Calu3 (cell line): Measurements from ENCODE around the gene LEMD2. TPM values are rescaled to one million over a fixed set of nuclear protein-coding genes. Genes with fewer than 3 reads are reported as not detected.

ENCODE experiments used
- BruUV-seq: library from RNA; stranded (reverse); fragments of 400-500 nt; replicated peaks from 2 replicates; lab custom pipeline; 2021; lab: Mats Ljungman, UMichigan
- CTCF ChIA-PET: fragments of 300-600 bp; sonication (Branson Sonifier 250); formaldehyde crosslinking; loops from one replicate; lab custom pipeline; 2022; ENCODE audit warnings: antibody characterized with exemption; lab: Charles Lee
- DNase-seq: peaks from one replicate; pipeline ENCODE4 v3.0.0; 2022
- H3K27ac Mint-ChIP-seq: one replicate; pipeline ENCODE4 v1.8.0; 2022; ENCODE audit warnings: mixed read lengths; ENCODE audit not compliant: unreplicated experiment
- H3K27me3 Mint-ChIP-seq: one replicate; pipeline ENCODE4 v1.8.0; 2022; ENCODE audit warnings: mixed read lengths; ENCODE audit not compliant: unreplicated experiment
- H3K36me3 Mint-ChIP-seq: one replicate; pipeline ENCODE4 v1.8.0; 2022; ENCODE audit warnings: mild to moderate bottlenecking, moderate library complexity, mixed read lengths; ENCODE audit not compliant: insufficient read depth, unreplicated experiment
- H3K4me1 Mint-ChIP-seq: one replicate; pipeline ENCODE4 v1.8.0; 2022; ENCODE audit warnings: mild to moderate bottlenecking, low read depth, mixed read lengths; ENCODE audit not compliant: unreplicated experiment
- H3K4me3 Mint-ChIP-seq: one replicate; pipeline ENCODE4 v1.8.0; 2022; ENCODE audit warnings: mild to moderate bottlenecking, low read depth, moderate library complexity, mixed read lengths; ENCODE audit not compliant: unreplicated experiment
- H3K9me3 Mint-ChIP-seq: one replicate; pipeline ENCODE4 v1.8.0; 2022; ENCODE audit warnings: low read depth, mixed read lengths; ENCODE audit not compliant: unreplicated experiment
- CTCF ChIP-seq: fragments of 200-600 bp; IDR thresholded peaks from one replicate; pipeline ENCODE4 v1.8.0; 2022; ENCODE audit warnings: antibody characterized with exemption; ENCODE audit not compliant: unreplicated experiment
- intact Hi-C: fragments of 100-400 bp; cut with micrococcal nuclease; formaldehyde crosslinking; loops from one replicate; pipeline ENCODE4 v1.10.0; 2022; ENCODE audit not compliant: unreplicated experiment
- total RNA-seq: library from RNA; stranded (reverse); gene quantifications from 2 replicates; pipeline ENCODE4 v1.2.3, GENCODE V29; 2022

Gene LEMD2
- total RNA-seq, 1 experiment from 2014 or later: 126 TPM

GRCh38 chr6:33762713-33763112, 26.2 kb downstream of the LEMD2 start:
- TF ChIP-seq CTCF: no peak
- intact Hi-C loops: loop anchor here (1.0 kb wide), 1 partner anchor 48 kb away; no protein-coding TSS in a partner anchor
- Mint-ChIP-seq H3K9me3 (peaks cover 2% of the 10 kb centered on the region), H3K27me3 (peaks cover 47% of the 10 kb centered on the region), H3K4me1 (peaks cover 13% of the 10 kb centered on the region), H3K36me3 (peaks cover 5% of the 10 kb centered on the region), H3K4me3 (no peak overlapping the region), H3K27ac (no peak overlapping the region)
- CTCF ChIA-PET: interaction anchor here (1.2 to 7.0 kb wide), 3 partner anchors 19 to 51 kb away, joined by 8 to 89 read pairs (median 12); partner anchors contain the start of gene UQCC2
- BruUV-seq: no TSS peak
- no peak for DNase-seq

- intact Hi-C loops: loop anchor here (1.0 kb wide), 1 partner anchor 48 kb away; no protein-coding TSS in a partner anchor
- CTCF ChIA-PET: interaction anchor here (0.7 to 7.0 kb wide), 8 partner anchors 13 to 1581 kb away, joined by 3 to 89 read pairs (median 6); partner anchors contain the start of gene UQCC2
- Mint-ChIP-seq H3K4me3 (no peak overlapping the region), H3K4me1 (peaks cover 19% of the 10 kb centered on the region), H3K36me3 (peaks cover 5% of the 10 kb centered on the region), H3K9me3 (peaks cover 2% of the 10 kb centered on the region), H3K27ac (no peak overlapping the region), H3K27me3 (peaks cover 41% of the 10 kb centered on the region)
- DNase-seq: peak; percentile 91
- peak; percentile 94 for TF ChIP-seq CTCF
- no TSS peak for BruUV-seq
Observed at GRCh38 chr6:33761922-33762629, 26.9 kb downstream of the LEMD2 start.

GRCh38 chr6:33761581-33761921, 27.4 kb downstream of the LEMD2 start:
- intact Hi-C loops: no loop called here
- no peak for TF ChIP-seq CTCF
- Mint-ChIP-seq H3K27me3 (peaks cover 35% of the 10 kb centered on the region), H3K36me3 (peaks cover 4% of the 10 kb centered on the region), H3K4me1 (peaks cover 22% of the 10 kb centered on the region), H3K4me3 (no peak overlapping the region), H3K27ac (no peak overlapping the region), H3K9me3 (peaks cover 2% of the 10 kb centered on the region)
- BruUV-seq: no TSS peak
- DNase-seq: no peak
- CTCF ChIA-PET: interaction anchor here (0.7 to 7.0 kb wide), 9 partner anchors 13 to 1582 kb away, joined by 3 to 89 read pairs (median 5); partner anchors contain the start of genes IP6K3 and UQCC2

GRCh38 chr6:33759887-33760629, 28.9 kb downstream of the LEMD2 start:
- no TSS peak for BruUV-seq
- H3K4me1 Mint-ChIP-seq: peaks cover 22% of the 10 kb centered on the region
- no peaks in the 10 kb centered on the region for H3K36me3 Mint-ChIP-seq
- H3K27ac Mint-ChIP-seq: no peak overlapping the region
- H3K4me3 Mint-ChIP-seq: no peak overlapping the region
- CTCF ChIA-PET: interaction anchor here (0.6 to 7.0 kb wide), 9 partner anchors 11 to 1062 kb away, joined by 3 to 89 read pairs (median 4); partner anchors contain the start of genes IP6K3 and UQCC2
- no peak for DNase-seq
- no peaks in the 10 kb centered on the region for H3K9me3 Mint-ChIP-seq
- H3K27me3 Mint-ChIP-seq: peaks cover 20% of the 10 kb centered on the region
- no peak for TF ChIP-seq CTCF
- intact Hi-C loops: loop anchor here (2.0 kb wide), 1 partner anchor 15 kb away; no protein-coding TSS in a partner anchor
